Fibroblast of lung (primary cell): ENCODE measurements around the gene DNAJC8.

ENCODE experiments used
- EZH2 ChIP-seq: IDR thresholded peaks from 2 replicates; pipeline ENCODE4 v1.5.1; 2012; ENCODE audit warnings: low read length, control low read depth, mild to moderate bottlenecking; ENCODE audit errors: missing control alignments
- TF ChIP-seq, protein P1 (sequence below), 2 donors: IDR thresholded peaks in 1 of 2; conservative IDR thresholded peaks in 1 of 2; 1 replicate in 1 of 2; 2 replicates in 1 of 2; pipeline ENCODE4 v1.5.1; 2011 to 2012; ENCODE audit warnings: low read length in 2 of 2, control low read depth in 1 of 2, inconsistent platforms in 1 of 2, low read depth in 1 of 2, mild to moderate bottlenecking in 1 of 2

DNA sequence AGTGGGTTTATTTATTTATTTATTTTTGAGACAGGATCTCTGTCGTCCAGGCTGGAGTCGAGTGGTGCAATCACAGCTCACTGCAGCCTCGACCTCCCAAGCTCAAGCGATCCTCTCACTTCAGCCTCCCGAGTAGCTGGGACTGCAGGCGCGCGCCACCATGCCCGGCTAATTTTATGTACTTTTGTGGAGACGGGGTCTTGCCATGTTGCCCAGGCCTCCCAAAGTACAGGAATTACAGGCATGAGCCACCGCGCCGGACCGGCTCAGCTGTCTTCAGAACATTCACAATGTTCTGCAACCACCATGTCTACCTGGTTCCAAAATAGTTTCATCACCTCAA is 406 bp upstream of the DNAJC8 start:
- TF ChIP-seq, protein P1, sequence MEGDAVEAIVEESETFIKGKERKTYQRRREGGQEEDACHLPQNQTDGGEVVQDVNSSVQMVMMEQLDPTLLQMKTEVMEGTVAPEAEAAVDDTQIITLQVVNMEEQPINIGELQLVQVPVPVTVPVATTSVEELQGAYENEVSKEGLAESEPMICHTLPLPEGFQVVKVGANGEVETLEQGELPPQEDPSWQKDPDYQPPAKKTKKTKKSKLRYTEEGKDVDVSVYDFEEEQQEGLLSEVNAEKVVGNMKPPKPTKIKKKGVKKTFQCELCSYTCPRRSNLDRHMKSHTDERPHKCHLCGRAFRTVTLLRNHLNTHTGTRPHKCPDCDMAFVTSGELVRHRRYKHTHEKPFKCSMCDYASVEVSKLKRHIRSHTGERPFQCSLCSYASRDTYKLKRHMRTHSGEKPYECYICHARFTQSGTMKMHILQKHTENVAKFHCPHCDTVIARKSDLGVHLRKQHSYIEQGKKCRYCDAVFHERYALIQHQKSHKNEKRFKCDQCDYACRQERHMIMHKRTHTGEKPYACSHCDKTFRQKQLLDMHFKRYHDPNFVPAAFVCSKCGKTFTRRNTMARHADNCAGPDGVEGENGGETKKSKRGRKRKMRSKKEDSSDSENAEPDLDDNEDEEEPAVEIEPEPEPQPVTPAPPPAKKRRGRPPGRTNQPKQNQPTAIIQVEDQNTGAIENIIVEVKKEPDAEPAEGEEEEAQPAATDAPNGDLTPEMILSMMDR (conservative IDR thresholded peaks at IDR 0.05 in 1 of 2, IDR thresholded peaks at IDR 0.05 in 1 of 2; ENCODE audit: low read depth in 1 of 2, low read length in 2 of 2): no peak
- TF ChIP-seq EZH2: no peak
